Stimulated activated CD8-positive, alpha-beta memory T cell treated with anti-CD3 and anti-CD28 coated beads, Interleukin-4, amount 100 ng/mL, for 1 hour (primary cell): ENCODE data around the gene TSSK2.

ENCODE experiments used
- DNase-seq, 2 donors: peaks; one replicate each; pipeline ENCODE4 v3.0.0-alpha.2; 2020; ENCODE audit warnings: low read depth in 2 of 2, low spot score in 1 of 2

Gene TSSK2

DNA sequence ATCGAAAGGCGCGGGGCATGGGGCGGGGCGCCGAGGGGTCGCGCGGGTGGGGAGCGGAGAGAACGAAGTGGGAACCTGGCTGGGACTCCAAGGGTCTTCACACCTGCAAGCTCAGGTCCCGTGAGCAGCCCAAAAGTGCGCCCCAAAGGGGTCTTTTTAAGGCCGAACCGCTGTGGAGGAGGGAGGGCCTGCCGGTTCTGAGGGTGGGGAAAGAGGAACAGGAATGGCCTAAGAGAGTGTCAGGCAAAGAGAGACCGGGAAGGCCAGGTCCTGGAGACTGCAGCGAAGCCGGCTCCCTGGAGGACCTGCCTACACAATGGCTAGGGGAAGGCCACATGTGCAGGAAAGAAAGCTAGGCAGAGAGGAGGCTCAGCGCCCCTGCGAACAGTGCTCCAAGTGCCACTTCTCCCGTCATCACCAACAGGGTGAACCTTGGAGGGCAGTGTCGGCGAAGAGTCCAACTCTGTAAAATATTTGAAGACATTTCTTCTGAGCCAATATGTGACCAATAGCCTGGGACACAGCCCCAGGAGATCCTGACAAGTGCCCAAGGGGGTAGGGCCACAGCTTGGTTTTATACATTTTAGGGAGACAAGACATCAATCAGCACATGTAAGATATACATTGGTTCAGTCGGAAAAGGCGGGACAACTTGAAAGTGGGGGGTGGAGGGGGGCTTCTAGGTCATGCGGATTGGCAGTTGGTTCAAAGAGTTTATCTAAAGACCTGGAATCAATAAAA is 8.2 kb upstream of the TSSK2 start:
- no peak for DNase-seq

DNA sequence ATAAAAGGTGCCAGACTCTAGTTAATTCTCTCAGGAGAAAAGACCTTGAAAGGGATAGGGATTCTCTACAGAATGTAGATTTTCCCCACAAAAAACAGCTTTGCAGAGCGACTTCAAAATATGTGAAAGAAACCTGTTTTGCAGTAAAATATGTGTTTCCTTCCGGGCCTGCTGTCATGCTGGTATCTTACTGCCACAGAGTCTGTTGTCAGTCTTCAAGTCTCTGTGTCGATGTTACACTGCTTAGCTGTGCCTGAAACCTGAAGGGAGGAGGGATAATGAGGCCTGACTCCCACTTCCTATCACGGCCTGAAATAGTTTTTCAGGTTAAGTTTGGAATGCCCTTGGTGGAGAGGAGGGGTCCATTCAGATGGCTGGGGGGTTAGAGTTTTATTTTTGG is 7.2 kb upstream of the TSSK2 start:
- no peak for DNase-seq

DNA sequence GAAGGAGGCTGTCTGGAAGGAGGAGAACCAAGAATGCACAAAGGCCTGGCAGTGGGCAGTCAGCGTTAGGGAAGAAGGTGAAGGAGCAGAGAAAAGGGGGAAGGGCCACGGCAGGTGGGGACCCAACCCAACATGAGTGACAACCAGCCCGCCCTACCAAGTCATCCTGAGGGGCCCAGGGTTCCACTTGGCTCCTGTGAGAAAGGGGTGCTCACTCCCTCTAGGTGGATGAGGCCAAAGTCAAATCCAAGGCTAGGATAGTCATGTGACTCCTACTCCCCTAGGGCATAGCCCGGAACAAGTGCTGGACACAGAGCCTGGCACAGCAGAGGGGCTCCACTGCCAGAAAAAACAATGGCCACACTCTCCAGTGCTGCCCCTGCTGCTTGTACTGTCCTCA is 6.7 kb upstream of the TSSK2 start:
- DNase-seq: no peak

DNA sequence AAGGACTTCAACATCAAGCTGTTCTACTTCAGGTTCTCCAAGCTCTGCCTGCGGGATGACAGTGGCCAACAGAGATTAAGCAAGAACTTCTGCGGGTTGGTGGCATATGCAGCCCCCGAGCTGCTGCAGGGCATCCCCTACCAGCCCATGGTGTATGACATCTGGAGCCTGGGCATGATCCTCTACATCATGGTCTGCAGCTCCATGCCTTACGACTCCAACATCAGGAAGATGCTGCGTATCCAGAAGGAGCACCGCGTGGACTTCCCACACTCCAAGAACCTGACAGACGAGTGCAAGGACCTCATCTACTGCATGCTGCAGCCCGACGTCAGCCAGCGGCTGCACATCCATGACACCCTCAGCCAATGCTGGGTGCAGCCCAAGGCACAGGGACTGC is 6.1 kb upstream of the TSSK2 start:
- DNase-seq: no peak

DNA sequence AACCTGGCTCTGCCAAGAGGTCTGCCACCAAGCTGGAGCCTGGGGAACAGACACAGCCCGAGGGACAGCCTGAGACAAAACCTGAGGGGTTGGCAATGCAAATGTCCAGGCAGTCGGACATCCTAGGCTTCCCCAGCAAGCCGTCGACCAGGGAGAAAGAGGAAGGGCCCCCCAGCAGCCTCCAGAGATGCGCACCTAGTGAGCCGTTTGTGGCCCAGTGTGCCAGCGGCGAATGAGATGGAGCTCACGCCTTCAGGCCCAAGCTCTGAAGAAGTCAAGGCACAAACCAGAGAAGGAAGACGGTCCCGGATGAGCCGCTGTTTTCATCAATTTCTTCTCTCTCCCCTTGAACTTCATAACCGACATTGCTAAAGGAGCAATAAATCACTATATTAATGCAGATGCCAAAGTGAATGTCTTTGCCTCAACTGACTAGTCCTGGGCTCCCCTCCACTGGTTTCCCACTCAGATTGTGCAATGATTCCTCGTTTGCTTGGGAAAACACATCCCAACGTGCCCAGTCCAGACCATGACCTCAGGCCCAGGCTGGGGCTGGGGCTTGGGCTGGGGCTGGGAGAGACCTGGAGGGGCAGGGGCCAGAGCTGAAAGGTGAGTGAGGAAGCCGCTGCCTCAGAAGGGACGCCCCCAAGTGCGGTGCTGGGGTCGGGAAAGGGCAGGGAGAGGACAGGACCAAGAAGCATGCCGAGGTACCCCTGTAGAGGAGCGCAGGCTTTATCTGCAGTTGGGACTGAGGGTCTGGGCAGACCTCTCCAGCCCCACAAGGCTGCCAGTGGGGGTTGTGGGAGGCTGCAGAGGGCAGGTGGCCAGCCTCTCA is 5.4 kb upstream of the TSSK2 start:
- DNase-seq: no peak

DNA sequence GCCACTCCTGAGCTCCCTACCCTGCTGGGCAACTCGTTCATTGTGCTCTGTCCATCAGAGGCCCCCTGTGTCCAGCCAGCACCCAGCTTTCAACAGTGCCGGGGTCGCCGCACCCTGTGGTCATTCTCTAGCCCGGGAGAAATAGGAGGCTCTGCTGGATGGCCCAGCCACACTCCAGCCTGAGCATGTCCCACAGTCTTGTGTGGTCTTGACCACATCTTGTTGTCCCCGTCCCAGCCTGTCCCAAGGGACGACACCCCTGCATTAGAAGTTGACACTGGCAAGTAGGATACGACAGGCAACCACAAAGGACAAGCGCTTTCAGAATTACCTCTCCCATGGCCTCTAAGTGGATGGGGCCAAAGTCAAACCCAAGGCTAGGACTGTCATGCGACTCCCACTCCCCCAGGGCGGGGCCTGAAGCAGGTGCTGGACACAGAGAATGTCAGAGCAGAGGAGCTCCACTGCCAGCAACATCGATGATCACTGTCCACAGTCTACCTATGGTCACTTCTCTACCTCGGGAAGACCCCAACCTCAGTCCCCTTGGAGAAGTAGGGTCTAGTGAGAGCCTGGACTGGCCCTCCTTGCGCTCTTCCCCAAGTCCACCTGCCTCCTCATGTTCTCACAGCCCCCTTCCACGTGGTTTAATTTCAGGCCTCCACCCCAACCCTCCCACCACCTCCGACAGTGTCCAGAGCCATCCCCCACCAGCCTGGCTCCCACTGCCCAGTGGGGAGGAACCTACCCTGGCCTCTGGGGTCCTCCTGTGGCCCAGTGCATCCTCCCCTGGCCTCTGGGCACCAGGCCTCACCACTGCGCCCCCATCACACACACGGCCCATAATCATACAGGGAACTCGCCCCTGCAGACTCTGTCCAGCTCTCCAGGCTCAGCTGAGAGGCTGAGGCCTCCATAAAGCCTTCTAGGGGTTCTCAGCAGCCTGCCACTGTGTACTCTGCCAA is 4.5 kb upstream of the TSSK2 start:
- DNase-seq: no peak

DNA sequence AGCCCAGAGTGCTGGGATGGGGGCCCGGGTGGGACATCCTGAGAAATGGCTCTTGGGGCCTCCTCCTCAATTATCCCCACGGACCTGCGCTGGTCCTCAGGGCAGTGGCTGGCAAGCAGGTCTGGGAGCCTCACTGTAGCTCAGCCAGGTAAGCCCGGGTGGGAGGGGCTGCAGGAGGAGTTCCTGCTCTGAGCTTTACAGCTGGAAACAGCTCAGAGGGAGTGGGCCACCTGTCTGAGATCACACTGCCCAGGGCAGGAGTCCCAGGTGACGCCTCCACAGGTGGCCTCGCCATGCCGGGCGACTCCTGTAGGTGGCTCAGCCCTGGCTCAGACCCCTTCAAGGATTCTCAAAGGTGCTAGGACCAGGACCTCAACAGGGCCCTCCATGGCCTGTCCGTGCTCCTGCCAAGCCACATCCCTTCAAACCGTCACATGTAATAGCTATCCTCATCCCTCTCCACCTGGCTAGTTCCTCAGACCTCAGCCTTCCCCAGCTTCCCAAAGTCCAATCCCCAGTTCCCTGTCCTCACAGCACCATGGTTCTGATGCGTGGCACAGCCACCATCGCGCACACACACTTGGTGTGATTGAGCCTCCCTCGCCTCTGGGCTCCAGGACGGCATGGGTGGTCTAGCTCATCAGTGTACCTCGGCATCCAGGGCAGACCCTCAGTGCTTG is 3.6 kb upstream of the TSSK2 start:
- DNase-seq: no peak

DNA sequence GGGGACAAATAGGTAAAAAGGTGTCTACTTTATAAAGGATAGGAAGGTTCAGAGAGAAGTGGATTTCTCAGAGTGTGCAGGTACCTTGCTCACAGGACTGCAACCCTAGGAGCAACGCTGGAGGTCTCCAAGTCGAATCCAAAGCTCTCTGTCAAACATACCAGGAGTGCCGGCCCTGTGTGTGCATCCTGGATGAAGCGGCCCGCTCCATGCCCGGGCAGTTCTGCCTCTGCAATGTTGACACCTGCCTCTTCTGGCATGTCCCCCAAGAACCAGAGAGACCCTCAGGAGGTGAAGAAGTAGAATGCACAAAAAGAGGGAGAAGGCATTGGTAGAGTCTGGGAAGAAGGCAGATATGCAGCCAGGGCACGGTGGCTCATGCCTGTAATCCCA is 3.1 kb upstream of the TSSK2 start:
- no peak for DNase-seq

DNA sequence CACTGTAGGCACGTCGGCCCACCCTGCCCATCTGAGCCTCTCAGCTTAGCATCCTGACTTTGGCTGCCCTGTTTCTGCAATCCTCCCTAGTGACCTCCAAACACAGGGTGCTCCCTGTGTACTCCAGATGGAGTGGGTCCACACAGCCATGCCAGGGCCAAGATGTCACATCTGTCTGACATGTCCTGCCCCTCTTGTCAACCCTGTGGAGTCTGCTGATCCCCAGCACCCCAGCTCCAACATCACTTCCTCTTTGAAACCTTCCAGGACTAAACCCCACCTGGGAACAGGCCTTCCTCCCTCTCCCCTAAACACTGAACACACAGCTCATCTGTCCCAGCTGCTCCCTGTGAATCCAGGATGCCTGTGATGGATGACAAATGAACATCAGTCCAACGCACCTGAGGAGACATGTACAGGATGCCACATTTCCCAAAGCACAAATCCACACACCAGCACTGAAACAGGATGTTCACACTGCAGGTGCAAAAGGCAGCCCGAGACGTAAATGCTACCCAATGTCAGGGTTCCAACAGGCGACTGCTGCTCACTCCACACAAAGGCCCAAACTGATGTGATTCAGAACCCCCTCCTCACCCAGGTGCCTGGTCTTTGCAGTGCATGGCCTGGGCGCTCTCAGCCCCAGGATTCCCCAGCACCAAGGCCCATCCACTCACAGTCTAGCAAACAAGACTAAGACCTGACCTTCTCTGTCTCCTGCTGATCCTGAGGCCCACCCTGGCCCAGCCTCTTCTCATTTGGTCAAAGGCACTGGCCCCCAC is 2.0 kb upstream of the TSSK2 start:
- no peak for DNase-seq

DNA sequence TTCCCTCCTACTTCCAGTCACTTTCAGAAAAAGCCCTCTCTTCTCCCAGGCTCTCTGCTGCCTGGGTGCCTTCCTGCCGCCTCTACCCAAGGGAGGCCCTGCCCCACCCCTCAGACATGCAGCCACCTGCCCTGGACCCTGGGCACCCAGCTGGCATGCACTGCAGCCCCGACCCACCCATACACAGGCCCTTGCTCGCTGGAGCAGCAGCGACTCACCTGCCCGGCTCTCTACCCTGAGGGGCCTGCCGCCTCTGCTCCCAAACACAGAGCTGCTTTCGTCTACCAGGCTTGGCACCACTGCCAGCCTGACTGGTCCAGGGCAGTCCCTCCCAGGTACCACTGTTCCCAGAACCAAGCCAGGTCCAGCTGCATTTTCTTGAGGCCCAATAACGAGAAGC is 1.2 kb upstream of the TSSK2 start:
- no peak for DNase-seq

DNA sequence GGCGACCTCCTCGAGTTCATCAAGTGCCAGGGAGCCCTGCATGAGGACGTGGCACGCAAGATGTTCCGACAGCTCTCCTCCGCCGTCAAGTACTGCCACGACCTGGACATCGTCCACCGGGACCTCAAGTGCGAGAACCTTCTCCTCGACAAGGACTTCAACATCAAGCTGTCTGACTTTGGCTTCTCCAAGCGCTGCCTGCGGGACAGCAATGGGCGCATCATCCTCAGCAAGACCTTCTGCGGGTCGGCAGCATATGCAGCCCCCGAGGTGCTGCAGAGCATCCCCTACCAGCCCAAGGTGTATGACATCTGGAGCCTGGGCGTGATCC is 542 bp downstream of the TSSK2 start:
- DNase-seq: no peak

DNA sequence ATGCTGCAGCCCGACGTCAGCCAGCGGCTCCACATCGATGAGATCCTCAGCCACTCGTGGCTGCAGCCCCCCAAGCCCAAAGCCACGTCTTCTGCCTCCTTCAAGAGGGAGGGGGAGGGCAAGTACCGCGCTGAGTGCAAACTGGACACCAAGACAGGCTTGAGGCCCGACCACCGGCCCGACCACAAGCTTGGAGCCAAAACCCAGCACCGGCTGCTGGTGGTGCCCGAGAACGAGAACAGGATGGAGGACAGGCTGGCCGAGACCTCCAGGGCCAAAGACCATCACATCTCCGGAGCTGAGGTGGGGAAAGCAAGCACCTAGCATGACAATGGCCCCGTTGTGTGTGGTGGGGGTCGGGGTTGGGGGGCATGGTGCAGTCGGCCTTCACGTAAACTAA is 1.0 kb downstream of the TSSK2 start:
- DNase-seq: no peak

DNA sequence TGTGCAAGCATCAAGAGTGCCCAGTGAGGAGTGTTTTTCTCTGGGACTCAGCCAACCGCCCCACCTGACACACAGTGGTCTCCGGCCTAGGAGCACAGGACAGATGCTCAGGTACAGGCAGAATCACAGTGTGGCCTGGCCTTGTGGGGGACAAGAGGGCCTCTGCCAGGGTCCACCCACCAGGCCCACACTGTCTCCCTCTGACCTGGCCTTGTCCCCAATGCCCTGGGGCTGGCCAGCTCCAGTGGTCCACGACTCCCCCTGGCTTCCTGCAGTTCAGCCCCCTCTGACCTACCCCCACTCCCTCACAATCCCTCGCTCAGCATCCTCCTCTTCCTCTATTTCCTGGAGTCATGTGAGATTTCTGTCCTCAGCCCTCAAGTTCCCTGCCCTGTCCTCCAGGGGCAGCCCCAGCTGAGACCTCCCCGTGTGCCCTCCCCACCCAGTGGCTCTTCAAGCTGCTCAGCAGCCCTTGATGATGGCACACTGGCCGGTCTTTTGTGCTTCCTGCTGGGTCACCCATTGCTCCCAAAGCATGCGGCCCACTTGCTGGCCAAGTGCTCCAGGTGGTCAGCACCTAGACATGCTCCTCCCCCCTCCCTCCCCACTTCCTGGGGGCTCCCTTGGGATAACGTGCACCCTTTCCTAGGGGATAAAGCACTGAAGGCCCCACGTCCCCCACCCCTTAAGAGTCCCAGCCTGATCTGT is 1.7 kb downstream of the TSSK2 start:
- no peak for DNase-seq

DNA sequence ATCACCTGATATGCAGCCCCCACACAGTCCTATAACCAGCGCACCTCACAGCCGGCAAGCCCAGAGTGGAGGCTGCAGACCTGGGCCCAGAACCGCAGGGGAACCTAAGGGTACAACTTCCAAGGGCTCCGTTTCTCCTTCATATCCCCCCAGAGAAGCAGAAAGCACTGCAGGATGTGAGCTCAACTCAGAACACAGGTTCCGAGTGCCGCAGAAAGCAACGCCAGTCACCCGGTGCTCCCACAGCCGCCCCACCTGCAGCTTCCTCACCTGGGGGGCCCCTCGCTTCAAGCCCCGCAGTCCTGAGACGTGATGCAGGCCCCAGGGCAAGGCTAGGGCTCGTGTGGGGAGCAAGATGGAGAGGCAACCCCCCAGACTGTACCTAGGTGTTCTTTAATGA is 2.5 kb downstream of the TSSK2 start:
- no peak for DNase-seq

DNA sequence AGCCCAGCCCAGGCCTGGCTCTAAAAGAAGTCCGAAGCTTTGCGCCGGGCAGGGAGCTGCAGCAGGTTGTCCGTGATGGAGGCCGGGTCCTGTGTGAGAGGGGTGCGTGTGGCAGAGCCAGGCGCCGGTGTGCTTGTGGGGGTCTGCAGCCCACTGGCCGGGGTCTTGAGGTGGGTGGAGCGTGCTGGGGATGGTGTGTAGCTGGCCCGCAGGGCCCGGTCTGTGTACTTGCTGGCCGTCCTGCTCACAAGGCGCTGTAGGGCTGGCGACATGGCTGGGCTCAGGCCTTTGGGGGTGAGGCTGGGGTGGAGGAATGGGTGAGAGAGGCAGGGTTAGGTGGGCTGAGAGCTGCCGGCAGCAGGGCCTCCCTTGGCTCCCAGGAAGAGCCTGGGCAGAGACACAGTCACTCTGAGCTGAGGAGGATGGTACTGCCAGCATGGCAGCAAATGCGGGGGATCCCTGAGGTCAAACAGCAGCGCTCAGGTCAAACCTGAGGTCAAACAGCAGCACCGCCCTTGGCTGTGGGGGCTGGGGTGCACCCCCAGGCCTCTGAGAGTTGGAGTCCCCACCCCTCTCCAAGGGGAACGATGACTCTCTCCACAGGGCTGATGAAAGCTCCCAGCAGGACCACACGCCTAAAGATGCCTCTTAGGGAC is 3.2 kb downstream of the TSSK2 start:
- no peak for DNase-seq

DNA sequence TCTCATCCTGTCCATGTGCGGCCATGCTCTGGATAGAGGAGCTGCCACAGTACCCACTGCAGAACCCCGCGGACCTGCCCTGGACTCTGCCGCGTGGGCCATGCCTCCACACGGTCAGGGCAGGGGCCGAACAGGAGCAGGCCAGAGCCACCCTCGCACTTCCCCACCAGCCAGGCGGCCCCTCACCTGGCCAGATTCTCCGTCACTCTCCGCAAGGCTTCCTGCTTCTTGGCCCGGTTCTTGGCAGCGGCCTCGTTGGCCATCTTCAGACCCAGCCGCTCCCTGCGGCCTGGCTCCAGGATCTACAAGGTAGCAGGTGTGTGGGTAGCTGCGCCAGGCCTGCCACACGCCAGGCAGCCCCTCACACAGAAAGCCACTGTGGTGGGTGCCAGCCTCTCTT is 3.8 kb downstream of the TSSK2 start:
- no peak for DNase-seq

DNA sequence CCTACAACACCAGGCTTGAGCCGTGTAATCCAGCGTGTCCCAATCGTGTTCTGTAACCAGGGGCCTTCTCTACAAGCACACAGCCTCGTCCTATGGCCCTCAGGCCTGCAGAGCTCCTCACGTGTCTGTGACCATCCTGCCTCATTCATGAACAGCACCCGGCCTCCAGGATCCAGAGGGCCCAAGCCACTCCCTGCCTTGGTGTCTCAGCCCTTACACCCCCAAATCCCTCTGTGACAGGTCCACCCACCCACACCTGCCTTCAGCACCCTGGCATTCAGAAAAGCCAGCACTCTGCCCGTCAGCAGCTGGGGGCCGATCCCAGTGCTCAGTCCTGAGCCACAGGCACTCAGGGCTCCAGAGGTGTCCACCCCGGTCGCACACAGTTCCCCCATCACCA is 5.8 kb downstream of the TSSK2 start:
- no peak for DNase-seq

DNA sequence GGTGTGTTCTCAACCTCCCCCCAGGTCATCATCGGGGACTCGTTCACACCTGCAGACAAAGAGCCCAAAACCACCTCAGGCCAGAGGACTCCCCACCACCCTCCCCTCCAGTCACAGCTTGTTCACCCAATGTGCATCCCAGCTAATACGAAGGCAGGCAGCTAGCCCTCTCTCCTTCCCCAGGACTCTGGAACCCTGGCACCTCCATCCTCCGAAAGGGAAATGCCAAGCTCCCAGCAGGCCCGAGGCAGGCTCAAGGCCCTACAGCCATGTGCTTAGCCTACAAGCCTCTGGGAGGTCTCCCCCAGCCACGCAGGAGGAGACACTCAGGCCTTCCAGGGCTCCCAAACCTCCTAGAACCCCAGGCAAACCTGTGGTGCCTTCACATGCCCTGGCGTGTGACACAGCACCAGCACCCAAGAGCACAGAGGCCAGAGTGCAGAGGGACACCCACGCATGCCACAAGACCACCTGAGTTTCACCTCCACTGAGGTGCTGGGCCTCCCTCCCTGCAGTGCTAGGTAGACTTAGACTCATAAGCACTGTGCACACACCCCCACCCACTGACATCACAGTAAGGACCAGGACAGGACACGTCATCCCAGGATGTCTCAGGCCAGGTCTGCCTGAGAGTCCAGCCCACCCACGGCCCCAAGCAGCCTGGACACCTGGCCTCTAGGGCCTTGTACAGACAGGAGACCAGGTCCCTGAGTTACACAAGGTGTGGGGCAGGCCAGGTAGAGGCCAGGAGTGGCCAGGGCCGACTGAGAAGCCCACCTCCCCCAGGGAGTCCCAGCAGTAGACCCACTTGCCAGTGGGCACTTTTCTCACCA is 6.5 kb downstream of the TSSK2 start:
- no peak for DNase-seq
